GM19351 (cell line): ENCODE results near the gene TRMT5.

Experiments used
- ATAC-seq: cut with Tn5 transposase; IDR thresholded peaks from one replicate; pipeline ENCODE4 v1.9.1; 2021; ENCODE audit warnings: mild to moderate bottlenecking, moderate library complexity; ENCODE audit not compliant: unreplicated experiment

TRMT5 gene

GRCh38 chr14:60965402-60965801 is 15.5 kb downstream of the TRMT5 start:
- ATAC-seq = no peak

GRCh38 chr14:60964904-60965303 is 16.0 kb downstream of the TRMT5 start:
- ATAC-seq = no peak

GRCh38 chr14:60963761-60964160 is 17.1 kb downstream of the TRMT5 start:
- ATAC-seq = no peak

- no peak for ATAC-seq
Observed at GRCh38 chr14:60958146-60958545, 22.7 kb downstream of the TRMT5 start.

GRCh38 chr14:60956632-60957031 is 24.2 kb downstream of the TRMT5 start:
- ATAC-seq = no peak

GRCh38 chr14:60956202-60956601 is 24.7 kb downstream of the TRMT5 start:
- no peak for ATAC-seq

GRCh38 chr14:60951776-60952435 is 29.0 kb downstream of the TRMT5 start:
- no peak for ATAC-seq

GRCh38 chr14:60946773-60947172 is 34.1 kb downstream of the TRMT5 start:
- no peak for ATAC-seq

GRCh38 chr14:60945984-60946383 is 34.9 kb downstream of the TRMT5 start:
- ATAC-seq = no peak

GRCh38 chr14:60944204-60944603 is 36.7 kb downstream of the TRMT5 start:
- no peak for ATAC-seq

GRCh38 chr14:60943637-60944032 is 37.2 kb downstream of the TRMT5 start:
- no peak for ATAC-seq

GRCh38 chr14:60935319-60935718 is 45.6 kb downstream of the TRMT5 start:
- no peak for ATAC-seq

- ATAC-seq = no peak
Observed at GRCh38 chr14:60933920-60934655, 46.8 kb downstream of the TRMT5 start.

GRCh38 chr14:60931218-60931617 is 49.7 kb downstream of the TRMT5 start:
- no peak for ATAC-seq

GRCh38 chr14:60926002-60926401 is 54.9 kb downstream of the TRMT5 start:
- peak; percentile 99 for ATAC-seq

GRCh38 chr14:60925286-60925685 is 55.6 kb downstream of the TRMT5 start:
- no peak for ATAC-seq

GRCh38 chr14:60922050-60922449 is 58.8 kb downstream of the TRMT5 start:
- ATAC-seq = no peak
